GDM1 (cell line): Measurements from ENCODE around the gene KMT2C.
"Not testable (repeated sequence)": the region's sequence is repeated elsewhere in the genome, so short reads cannot be mapped to it uniquely, and the experiment has no call there.

Source experiments
- DNase-seq: peaks from one replicate; lab custom pipeline; 2025; lab: John Stamatoyannopoulos, UW

Gene KMT2C

GRCh38 chr7:152307902-152308301, 127.9 kb downstream of the KMT2C start:
- DNase-seq: no peak

DNA sequence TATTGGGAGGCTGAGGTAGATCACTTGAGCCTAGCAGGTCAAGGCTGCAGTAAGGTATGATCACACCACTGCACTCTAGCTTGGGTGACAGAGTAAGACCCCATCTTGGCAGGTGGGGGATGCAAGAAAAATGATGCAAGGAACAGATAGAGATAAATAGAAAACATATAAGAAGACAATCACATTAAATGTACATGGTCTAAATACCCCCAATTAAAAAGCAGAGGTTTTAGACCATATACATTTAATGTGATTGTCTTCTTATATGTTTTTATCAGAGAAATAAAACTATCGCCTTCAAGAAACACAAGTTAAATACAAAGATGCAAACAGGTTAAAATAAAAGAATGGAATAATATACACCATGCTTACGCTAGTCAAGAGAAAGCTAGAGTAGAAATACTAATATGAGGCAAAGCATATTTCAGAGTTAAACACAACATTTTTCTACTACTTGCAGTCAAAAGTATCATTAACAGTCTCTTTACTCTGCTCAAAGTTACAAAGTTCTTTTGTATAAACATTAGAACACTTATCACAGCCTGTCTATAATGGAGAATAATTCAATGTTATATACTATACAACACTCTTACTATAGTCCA, 136.2 kb downstream of the KMT2C start:
- DNase-seq: not testable (repeated sequence)

DNA sequence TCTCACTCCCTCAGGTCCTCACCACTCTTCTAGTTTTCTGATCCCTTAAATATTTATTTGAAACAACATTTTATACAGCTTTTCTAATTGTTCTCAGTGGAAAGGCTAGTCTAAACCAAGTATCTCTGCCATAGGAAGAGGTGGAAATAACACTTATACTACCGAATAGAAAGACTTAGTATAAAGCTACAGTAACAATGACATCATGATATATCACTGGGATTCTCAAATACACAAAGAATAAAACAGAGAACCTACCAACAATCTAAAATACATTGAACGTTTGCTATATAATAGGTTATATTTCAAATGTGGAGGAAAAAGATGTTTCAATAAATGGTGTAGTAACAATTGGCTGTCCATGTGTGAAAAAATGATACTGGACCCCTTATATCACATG, 142.9 kb downstream of the KMT2C start:
- DNase-seq: no peak

- DNase-seq: not testable (repeated sequence)
Measured at GRCh38 chr7:152286972-152287371, 148.8 kb downstream of the KMT2C start.

DNA sequence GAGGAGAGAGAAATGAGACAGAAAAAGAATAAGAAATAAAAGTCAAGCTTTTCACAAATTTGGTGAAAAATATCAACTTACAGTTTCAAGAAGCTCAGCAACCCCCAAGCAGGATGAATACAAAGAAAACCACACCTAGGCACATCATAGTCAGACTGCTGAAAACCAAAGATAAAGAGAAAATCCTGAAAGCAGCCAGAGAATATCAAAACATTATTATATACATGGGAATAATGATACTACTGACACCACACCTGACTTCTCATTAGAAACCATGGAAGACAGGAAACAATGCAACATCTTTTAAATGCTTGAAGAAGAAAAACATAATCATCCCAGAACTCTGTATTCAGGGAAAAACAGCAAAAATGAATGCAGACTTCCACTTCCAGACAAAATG, 149.6 kb downstream of the KMT2C start:
- DNase-seq: not testable (repeated sequence)

- not testable (repeated sequence) for DNase-seq
Measured at GRCh38 chr7:152284998-152285397, 150.8 kb downstream of the KMT2C start.

DNA sequence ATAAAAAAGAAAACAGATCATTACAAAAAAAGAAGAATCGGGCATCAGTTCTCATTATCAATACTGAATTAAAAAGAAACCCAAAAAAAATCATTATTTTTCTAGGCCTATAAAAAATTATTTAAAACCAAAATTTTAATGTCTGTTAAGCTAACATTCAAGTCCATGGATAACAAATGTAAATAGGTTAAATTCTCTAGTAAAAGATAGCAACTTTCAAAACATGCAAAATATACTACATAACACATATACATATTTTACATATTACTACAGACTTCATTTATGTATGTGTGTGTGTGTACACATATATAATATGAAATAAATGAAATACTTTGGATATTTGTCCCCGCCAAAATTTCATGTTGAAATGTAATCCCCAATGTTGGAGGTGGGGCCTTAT, 158.1 kb downstream of the KMT2C start:
- not testable (repeated sequence) for DNase-seq

GRCh38 chr7:152270427-152270826, 165.4 kb downstream of the KMT2C start:
- not testable (repeated sequence) for DNase-seq

DNA sequence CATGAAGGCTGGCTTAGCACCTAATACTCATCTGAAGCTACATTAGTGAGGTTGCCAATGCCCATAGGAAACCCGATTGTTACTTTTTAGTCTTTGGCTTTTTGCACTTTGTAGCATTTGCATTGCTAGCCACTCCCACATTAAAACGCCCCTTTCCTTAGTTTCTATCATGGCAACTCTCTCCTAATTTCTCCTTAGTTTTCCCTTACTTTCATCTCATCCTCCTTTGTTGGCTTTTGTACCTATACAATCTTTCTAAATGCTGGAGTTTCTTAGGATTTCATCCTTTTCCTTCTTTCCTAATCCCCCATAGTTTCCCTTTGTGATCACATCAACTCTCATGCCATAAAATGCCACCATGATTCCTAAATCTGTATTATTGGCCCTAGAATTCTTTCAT, 168.9 kb downstream of the KMT2C start:
- not testable (repeated sequence) for DNase-seq

DNA sequence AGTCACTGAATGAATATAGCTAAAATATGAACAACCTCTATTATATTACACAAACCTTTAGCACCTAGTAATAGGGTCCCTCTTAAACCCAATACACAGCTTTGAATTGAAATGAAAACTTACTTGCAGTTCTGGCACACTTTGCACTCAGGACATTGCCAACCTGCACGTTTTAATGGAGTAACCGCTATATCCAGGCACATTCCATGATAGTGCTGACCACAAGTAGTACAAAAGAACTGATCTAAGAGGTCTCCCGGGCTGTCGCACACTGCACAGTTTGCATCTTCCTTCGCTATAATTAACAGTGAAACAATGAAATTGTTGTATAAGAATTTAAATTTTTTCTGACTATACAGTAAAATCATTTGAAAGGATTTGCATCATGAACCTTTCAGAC, 170.9 kb downstream of the KMT2C start:
- not testable (repeated sequence) for DNase-seq

- DNase-seq: not testable (repeated sequence)
Measured at GRCh38 chr7:152262146-152262545, 173.7 kb downstream of the KMT2C start.

GRCh38 chr7:152259645-152260044, 176.2 kb downstream of the KMT2C start:
- DNase-seq: not testable (repeated sequence)

DNA sequence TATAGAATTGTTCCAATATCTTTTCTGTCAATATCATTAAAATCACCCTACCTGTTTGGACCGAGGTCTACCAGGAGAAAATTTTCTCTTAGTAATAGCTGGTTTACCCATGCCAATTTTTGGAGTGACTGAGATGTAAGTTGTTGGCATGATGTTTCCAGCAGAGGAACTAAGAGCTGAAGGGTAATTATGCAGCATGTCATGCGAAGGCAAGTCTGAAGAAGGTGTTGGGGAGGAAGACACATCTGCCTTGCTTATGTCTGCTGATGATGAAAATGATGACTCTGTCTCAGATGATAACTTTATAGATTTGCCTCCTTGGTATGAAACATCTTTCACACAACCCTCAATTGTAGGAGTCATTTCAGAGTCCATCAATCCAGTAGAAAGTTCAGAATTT, 188.0 kb downstream of the KMT2C start:
- not testable (repeated sequence) for DNase-seq

GRCh38 chr7:152245417-152245816, 190.4 kb downstream of the KMT2C start:
- not testable (repeated sequence) for DNase-seq

GRCh38 chr7:152243464-152243863, 192.3 kb downstream of the KMT2C start:
- not testable (repeated sequence) for DNase-seq

- DNase-seq: not testable (repeated sequence)
Measured at GRCh38 chr7:152241301-152241700, 194.5 kb downstream of the KMT2C start.

DNA sequence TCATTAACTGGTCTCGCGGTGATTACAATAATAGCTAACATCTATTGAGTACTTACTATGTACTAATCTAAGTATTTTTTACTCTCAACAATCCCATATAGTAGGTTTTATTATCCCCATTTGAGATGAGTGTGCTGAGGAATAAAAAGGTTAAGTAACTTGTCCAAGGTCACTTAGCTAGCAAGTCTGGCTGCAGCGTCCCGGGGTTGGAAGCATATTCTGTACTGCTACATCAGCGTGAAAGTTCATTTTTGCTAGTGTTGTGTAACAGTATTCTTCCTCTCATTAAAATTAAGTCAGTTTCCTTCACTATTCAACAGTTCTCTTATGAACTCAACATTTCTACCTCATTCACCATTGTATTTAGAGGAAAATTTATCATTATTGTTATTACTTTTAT, 199.5 kb downstream of the KMT2C start:
- DNase-seq: not testable (repeated sequence)

- not testable (repeated sequence) for DNase-seq
Measured at GRCh38 chr7:152234421-152234820, 201.4 kb downstream of the KMT2C start.

GRCh38 chr7:152231089-152231488, 204.7 kb downstream of the KMT2C start:
- DNase-seq: no peak

DNA sequence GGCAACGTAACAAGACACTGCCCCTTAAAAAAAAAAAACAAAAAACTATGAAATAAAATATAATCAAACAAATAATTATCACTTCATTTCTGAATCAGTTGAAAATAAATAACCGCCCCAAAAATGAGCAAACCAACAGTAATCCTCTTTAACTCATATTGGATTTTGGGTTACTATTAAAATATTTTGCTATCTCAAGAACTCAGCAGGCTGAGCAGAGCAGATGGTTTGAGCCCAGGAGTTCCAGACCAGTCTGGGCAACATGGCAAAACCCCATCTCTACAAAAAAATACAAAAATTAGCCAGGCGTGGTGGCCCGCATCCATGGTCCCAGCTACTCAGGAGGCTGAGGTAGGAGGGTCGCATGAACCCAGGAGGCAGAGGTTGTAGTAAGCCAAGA, 216.2 kb downstream of the KMT2C start:
- not testable (repeated sequence) for DNase-seq

GRCh38 chr7:152208766-152209165, 227.0 kb downstream of the KMT2C start:
- DNase-seq: not testable (repeated sequence)

DNA sequence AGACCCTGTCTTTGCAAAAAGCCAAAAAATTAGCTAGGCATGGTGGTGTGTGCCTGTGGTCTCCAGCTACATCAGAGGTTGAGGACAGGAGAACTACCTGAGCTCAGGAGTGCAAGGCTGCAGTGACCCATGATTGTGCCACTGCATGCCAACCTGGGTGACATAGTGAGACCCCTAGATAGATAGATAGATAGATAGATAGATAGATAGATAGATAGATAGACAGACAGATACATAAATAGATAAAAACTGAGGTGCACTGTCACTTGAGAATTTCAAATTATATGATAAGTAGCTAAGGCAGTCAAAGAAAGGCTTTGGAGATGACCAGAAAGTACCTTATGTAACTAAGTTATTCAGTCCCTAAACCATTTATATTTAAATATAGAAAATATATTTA, 231.4 kb downstream of the KMT2C start:
- not testable (repeated sequence) for DNase-seq

- no peak for DNase-seq
Measured at GRCh38 chr7:152203095-152203494, 232.7 kb downstream of the KMT2C start.

- DNase-seq: no peak
Measured at GRCh38 chr7:152202056-152202455, 233.7 kb downstream of the KMT2C start.
